Activated CD4-positive, alpha-beta T cell treated with anti-CD3 and anti-CD28 coated beads for 24 hours (primary cell): ENCODE measurements around the gene RFC2.
A peak's percentile ranks its signal among the peaks of the same experiment; 100 is the strongest.

Experiments
- DNase-seq, 2 donors: peaks; one replicate each; pipeline ENCODE4 v3.0.0-alpha.2; 2020; ENCODE audit warnings: low read depth in 2 of 2

Gene RFC2

GRCh38 chr7:74254129-74254857, at the start of gene RFC2:
Gene RFC2, minus strand, starts transcription at chr7:74254399. Its CDS starts 16 bp downstream, at chr7:74254383.
- DNase-seq = peak; percentile 96

- no peak for DNase-seq
Measured at GRCh38 chr7:74302745-74303221, 48.6 kb upstream of the RFC2 start.

GRCh38 chr7:74300926-74301325, 46.7 kb upstream of the RFC2 start:
- DNase-seq = no peak

GRCh38 chr7:74299401-74299800, 45.2 kb upstream of the RFC2 start:
- DNase-seq = no peak

- DNase-seq = no peak
Measured at GRCh38 chr7:74297516-74298233, 43.5 kb upstream of the RFC2 start.

- no peak for DNase-seq
Measured at GRCh38 chr7:74294191-74294998, 40.2 kb upstream of the RFC2 start.

GRCh38 chr7:74293577-74293908, 39.3 kb upstream of the RFC2 start:
- no peak for DNase-seq

- DNase-seq = no peak
Measured at GRCh38 chr7:74292757-74293576, 38.8 kb upstream of the RFC2 start.

- no peak for DNase-seq
Measured at GRCh38 chr7:74291535-74291934, 37.3 kb upstream of the RFC2 start.

- DNase-seq = no peak
Measured at GRCh38 chr7:74290981-74291441, 36.8 kb upstream of the RFC2 start.

GRCh38 chr7:74290553-74290950, 36.4 kb upstream of the RFC2 start:
- no peak for DNase-seq

GRCh38 chr7:74289659-74290552, 35.7 kb upstream of the RFC2 start:
- no peak for DNase-seq

- peak; percentile 66 to 67 for DNase-seq
Measured at GRCh38 chr7:74289018-74289658, 34.9 kb upstream of the RFC2 start, which contains the start of gene CLIP2. Gene CLIP2, plus strand, starts transcription at chr7:74289407. Its CDS starts 28,140 bp downstream, at chr7:74317547.

- DNase-seq = no peak
Measured at GRCh38 chr7:74288034-74288881, 34.1 kb upstream of the RFC2 start.

GRCh38 chr7:74287303-74288033, 33.3 kb upstream of the RFC2 start:
- no peak for DNase-seq

- no peak for DNase-seq
Measured at GRCh38 chr7:74286131-74286530, 31.9 kb upstream of the RFC2 start.

GRCh38 chr7:74284781-74285259, 30.6 kb upstream of the RFC2 start:
- no peak for DNase-seq

GRCh38 chr7:74283858-74284447, 29.8 kb upstream of the RFC2 start:
- DNase-seq = no peak
